ENCODE data around the gene GRP. TPM values are rescaled to one million over a fixed set of nuclear protein-coding genes. Genes with fewer than 3 reads are reported as not detected.

Gene GRP
- total and polyA plus RNA-seq, 4 donors: 3.4 to 40.8 (median 6.8) TPM

DNA sequence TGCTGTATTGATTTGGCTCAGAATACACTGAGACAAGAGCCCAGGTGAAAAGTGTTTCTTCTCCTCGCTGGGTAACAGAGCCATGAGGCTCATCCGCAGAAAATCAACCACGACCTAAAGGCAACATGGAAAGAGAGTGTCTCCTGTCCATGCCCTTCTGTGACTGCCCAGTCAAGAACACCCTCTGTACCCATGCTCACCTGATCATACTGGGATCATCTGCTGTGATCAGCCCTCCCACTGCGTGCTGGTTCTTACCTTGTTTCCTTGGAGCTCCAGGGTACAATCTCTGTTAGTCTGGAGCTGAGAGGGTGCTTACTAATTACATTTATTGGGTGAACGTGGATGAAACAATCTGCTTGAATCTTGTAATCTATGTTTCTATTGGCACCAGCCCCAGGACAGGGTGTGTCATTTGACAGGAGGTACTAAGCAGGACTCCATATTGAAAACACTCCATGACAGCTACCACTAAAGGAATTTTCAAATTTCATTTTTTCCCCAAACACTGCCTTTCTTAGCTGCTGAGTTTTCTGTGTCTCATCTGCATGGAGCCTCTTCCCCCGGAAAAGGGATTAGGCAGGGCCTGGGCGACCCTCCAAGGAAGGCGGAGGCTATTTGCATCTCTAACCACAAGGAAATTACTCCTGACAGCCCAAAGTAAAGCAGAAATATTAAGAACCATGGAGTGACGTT lies 39.7 kb upstream of the GRP start:
- Histone ChIP-seq H3K9ac (ENCODE audit: insufficient read depth in 1 of 2, low read length in 2 of 2) (no peak overlapping the region), H3K36me3 (ENCODE audit: control insufficient read depth in 4 of 4, insufficient read depth in 4 of 4, low read length in 4 of 4) (no peaks in the 10 kb centered on the region), H3K4me1 (ENCODE audit: control insufficient read depth in 5 of 5, insufficient read depth in 5 of 5, low read length in 5 of 5) (no peaks in the 10 kb centered on the region), H3K4me3 (no peak overlapping the region), H3K27ac (ENCODE audit: low read depth in 1 of 2, low read length in 1 of 2) (no peak overlapping the region), H3K27me3 (ENCODE audit: control insufficient read depth in 3 of 3, insufficient read depth in 3 of 3, low read length in 2 of 3) (peaks cover 0 to 4% (median 2%) of the 10 kb centered on the region in 3 donors), H3K9me3 (ENCODE audit: control insufficient read depth in 4 of 4, insufficient read depth in 3 of 4, low read length in 3 of 4) (no peaks in the 10 kb centered on the region)
- DNase-seq: peak in 2 of 3 donors; percentile 11 to 49
- no peak for ATAC-seq (ENCODE audit: insufficient read depth, low FRiP score)
- TF ChIP-seq, protein P1, sequence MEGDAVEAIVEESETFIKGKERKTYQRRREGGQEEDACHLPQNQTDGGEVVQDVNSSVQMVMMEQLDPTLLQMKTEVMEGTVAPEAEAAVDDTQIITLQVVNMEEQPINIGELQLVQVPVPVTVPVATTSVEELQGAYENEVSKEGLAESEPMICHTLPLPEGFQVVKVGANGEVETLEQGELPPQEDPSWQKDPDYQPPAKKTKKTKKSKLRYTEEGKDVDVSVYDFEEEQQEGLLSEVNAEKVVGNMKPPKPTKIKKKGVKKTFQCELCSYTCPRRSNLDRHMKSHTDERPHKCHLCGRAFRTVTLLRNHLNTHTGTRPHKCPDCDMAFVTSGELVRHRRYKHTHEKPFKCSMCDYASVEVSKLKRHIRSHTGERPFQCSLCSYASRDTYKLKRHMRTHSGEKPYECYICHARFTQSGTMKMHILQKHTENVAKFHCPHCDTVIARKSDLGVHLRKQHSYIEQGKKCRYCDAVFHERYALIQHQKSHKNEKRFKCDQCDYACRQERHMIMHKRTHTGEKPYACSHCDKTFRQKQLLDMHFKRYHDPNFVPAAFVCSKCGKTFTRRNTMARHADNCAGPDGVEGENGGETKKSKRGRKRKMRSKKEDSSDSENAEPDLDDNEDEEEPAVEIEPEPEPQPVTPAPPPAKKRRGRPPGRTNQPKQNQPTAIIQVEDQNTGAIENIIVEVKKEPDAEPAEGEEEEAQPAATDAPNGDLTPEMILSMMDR (IDR thresholded peaks at IDR 0.05; ENCODE audit: control extremely low read depth, extremely low read depth): no peak
- 64 to 72% methylated on average over 9 of the region's 9 CpGs for WGBS, 2 donors

DNA sequence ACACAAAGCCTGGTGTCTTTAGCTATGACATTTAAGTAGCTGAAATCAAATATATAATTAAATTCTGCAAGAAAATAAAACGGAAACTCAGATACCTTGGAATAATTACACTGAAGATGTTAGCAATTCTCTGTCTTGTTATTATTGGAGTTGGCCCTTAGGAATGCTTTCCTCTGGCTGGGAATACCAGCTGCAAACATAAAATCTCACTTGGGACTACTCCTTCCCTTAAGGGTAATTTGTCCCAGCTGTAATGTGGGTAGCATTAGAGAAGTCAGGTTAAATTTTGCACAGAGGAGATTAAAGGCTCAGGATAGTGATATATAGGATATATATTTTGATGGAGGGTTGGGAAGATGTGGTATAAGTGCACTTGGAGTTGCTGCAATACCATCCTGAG lies 37.3 kb upstream of the GRP start:
- Histone ChIP-seq H3K4me3 (no peak overlapping the region), H3K9ac (ENCODE audit: insufficient read depth in 1 of 2, low read length in 2 of 2) (no peak overlapping the region), H3K9me3 (ENCODE audit: control insufficient read depth in 4 of 4, insufficient read depth in 3 of 4, low read length in 3 of 4) (no peaks in the 10 kb centered on the region), H3K27me3 (ENCODE audit: control insufficient read depth in 3 of 3, insufficient read depth in 3 of 3, low read length in 2 of 3) (peaks cover 0 to 2% (median 0%) of the 10 kb centered on the region in 3 donors), H3K4me1 (ENCODE audit: control insufficient read depth in 5 of 5, insufficient read depth in 5 of 5, low read length in 5 of 5) (no peaks in the 10 kb centered on the region), H3K36me3 (ENCODE audit: control insufficient read depth in 4 of 4, insufficient read depth in 4 of 4, low read length in 4 of 4) (no peaks in the 10 kb centered on the region), H3K27ac (ENCODE audit: low read depth in 1 of 2, low read length in 1 of 2) (no peak overlapping the region)
- DNase-seq: no peak
- WGBS, 2 donors: 83 to 90% methylated on average over 1 of the region's 1 CpG
- ATAC-seq (ENCODE audit: insufficient read depth, low FRiP score): no peak
- TF ChIP-seq, protein P1 (IDR thresholded peaks at IDR 0.05; ENCODE audit: control extremely low read depth, extremely low read depth): no peak

DNA sequence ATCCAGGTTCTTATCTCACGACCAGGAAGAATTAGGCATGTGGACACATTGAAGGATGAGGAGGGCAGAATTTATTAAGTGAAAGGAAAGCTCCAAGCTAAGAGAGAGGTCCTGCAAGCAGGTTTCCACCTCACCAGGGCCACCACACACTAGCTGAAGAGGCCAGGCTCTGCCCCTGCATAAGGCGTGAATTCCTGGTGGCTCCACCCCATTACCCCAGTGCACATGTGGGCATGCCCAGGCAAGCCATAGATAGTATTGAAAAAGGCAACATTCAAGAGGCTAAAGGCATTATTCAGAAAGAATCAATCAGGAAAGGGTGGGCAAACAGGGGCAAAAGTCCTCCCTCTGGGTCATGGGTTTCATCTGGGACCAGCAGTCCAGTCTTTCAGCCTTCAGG lies 30.9 kb upstream of the GRP start:
- WGBS, 2 donors: 88 to 91% methylated on average over 2 of the region's 2 CpGs
- no peak overlapping the region for H3K4me3 ChIP-seq
- no peak overlapping the region for H3K9ac ChIP-seq (ENCODE audit: insufficient read depth in 1 of 2, low read length in 2 of 2)
- H3K36me3 ChIP-seq (ENCODE audit: control insufficient read depth in 4 of 4, insufficient read depth in 4 of 4, low read length in 4 of 4): no peaks in the 10 kb centered on the region
- H3K27ac ChIP-seq (ENCODE audit: low read depth in 1 of 2, low read length in 1 of 2): no peak overlapping the region
- no peaks in the 10 kb centered on the region for H3K4me1 ChIP-seq (ENCODE audit: control insufficient read depth in 5 of 5, insufficient read depth in 5 of 5, low read length in 5 of 5)
- peaks cover 0 to 4% (median 2%) of the 10 kb centered on the region in 3 donors for H3K27me3 ChIP-seq (ENCODE audit: control insufficient read depth in 3 of 3, insufficient read depth in 3 of 3, low read length in 2 of 3)
- ATAC-seq (ENCODE audit: insufficient read depth, low FRiP score) (no peak), DNase-seq (no peak)
- H3K9me3 ChIP-seq (ENCODE audit: control insufficient read depth in 4 of 4, insufficient read depth in 3 of 4, low read length in 3 of 4): peaks cover 0 to 2% (median 0%) of the 10 kb centered on the region in 4 donors
- TF ChIP-seq, protein P1 (IDR thresholded peaks at IDR 0.05; ENCODE audit: control extremely low read depth, extremely low read depth): no peak
